ENCODE data around the gene PKLR.

Gene PKLR

GRCh38 chr1:155318082-155318481 is 16.8 kb upstream of the PKLR start:
- Histone ChIP-seq H3K4me3 (ENCODE audit: low read length) (no peak overlapping the region), H4K20me1 (ENCODE audit: insufficient read depth, low read length) (no peaks in the 10 kb centered on the region), H3K9me2 (replicated peaks; ENCODE audit: insufficient read depth, low read length) (no peaks in the 10 kb centered on the region), H3K9ac (ENCODE audit: low read length) (no peak overlapping the region), H3K27ac (ENCODE audit: low read length) (no peak overlapping the region), H3K4me1 (ENCODE audit: low read length) (no peaks in the 10 kb centered on the region), H3K9me3 (replicated peaks; ENCODE audit: insufficient read depth, low read length) (no peaks in the 10 kb centered on the region), H2AFZ (ENCODE audit: low read length) (no peak overlapping the region), H3K4me2 (ENCODE audit: low read depth, low read length) (no peak overlapping the region), H3F3A (ENCODE audit: insufficient read depth, low read length) (peaks cover 33% of the 10 kb centered on the region), H3K27me3 (replicated peaks; ENCODE audit: insufficient read depth, low read length) (no peaks in the 10 kb centered on the region), H3K79me2 (ENCODE audit: low read length) (peaks cover 4% of the 10 kb centered on the region), H3K36me3 (replicated peaks; ENCODE audit: insufficient read depth, low read length) (peaks cover 7% of the 10 kb centered on the region)
- TF ChIP-seq EZH2phosphoT487 (IDR thresholded peaks at IDR 0.05; ENCODE audit: low read length), result no peak
- no peak for TF ChIP-seq EZH2 (optimal IDR thresholded peaks at IDR 0.05; ENCODE audit: low read depth, low read length)
- no peak for TF ChIP-seq CTCF (IDR thresholded peaks at IDR 0.05; ENCODE audit: low read length)
- no peak for DNase-seq

- Histone ChIP-seq H3F3A (ENCODE audit: insufficient read depth, low read length) (peaks cover 28% of the 10 kb centered on the region), H2AFZ (ENCODE audit: low read length) (no peak overlapping the region), H4K20me1 (ENCODE audit: insufficient read depth, low read length) (no peaks in the 10 kb centered on the region), H3K9me3 (replicated peaks; ENCODE audit: insufficient read depth, low read length) (no peaks in the 10 kb centered on the region), H3K27me3 (replicated peaks; ENCODE audit: insufficient read depth, low read length) (no peaks in the 10 kb centered on the region), H3K27ac (ENCODE audit: low read length) (no peak overlapping the region), H3K9ac (ENCODE audit: low read length) (no peak overlapping the region), H3K4me1 (ENCODE audit: low read length) (no peaks in the 10 kb centered on the region), H3K36me3 (replicated peaks; ENCODE audit: insufficient read depth, low read length) (peaks cover 7% of the 10 kb centered on the region), H3K9me2 (replicated peaks; ENCODE audit: insufficient read depth, low read length) (no peaks in the 10 kb centered on the region), H3K4me2 (ENCODE audit: low read depth, low read length) (no peak overlapping the region), H3K79me2 (ENCODE audit: low read length) (peaks cover 14% of the 10 kb centered on the region), H3K4me3 (ENCODE audit: low read length) (no peak overlapping the region)
- TF ChIP-seq CTCF (IDR thresholded peaks at IDR 0.05; ENCODE audit: low read length) (no peak), EZH2 (optimal IDR thresholded peaks at IDR 0.05; ENCODE audit: low read depth, low read length) (no peak), EZH2phosphoT487 (IDR thresholded peaks at IDR 0.05; ENCODE audit: low read length) (no peak)
- DNase-seq, result no peak
Measured at GRCh38 chr1:155316922-155317321, 15.7 kb upstream of the PKLR start.

- no peak overlapping the region for H3K27ac ChIP-seq (ENCODE audit: low read length)
- H3K27me3 ChIP-seq (replicated peaks; ENCODE audit: insufficient read depth, low read length), result no peaks in the 10 kb centered on the region
- H3K9me3 ChIP-seq (replicated peaks; ENCODE audit: insufficient read depth, low read length), result no peaks in the 10 kb centered on the region
- H3K79me2 ChIP-seq (ENCODE audit: low read length), result peaks cover 45% of the 10 kb centered on the region
- H3K36me3 ChIP-seq (replicated peaks; ENCODE audit: insufficient read depth, low read length), result peaks cover 3% of the 10 kb centered on the region
- H2AFZ ChIP-seq (ENCODE audit: low read length), result no peak overlapping the region
- no peaks in the 10 kb centered on the region for H3K9me2 ChIP-seq (replicated peaks; ENCODE audit: insufficient read depth, low read length)
- no peak for TF ChIP-seq EZH2 (optimal IDR thresholded peaks at IDR 0.05; ENCODE audit: low read depth, low read length)
- no peak for TF ChIP-seq CTCF (IDR thresholded peaks at IDR 0.05; ENCODE audit: low read length)
- TF ChIP-seq EZH2phosphoT487 (IDR thresholded peaks at IDR 0.05; ENCODE audit: low read length), result no peak
- peaks cover 3% of the 10 kb centered on the region; the same call in 1 of the 2 replicates for H3K4me1 ChIP-seq (ENCODE audit: low read length)
- no peaks in the 10 kb centered on the region for H4K20me1 ChIP-seq (ENCODE audit: insufficient read depth, low read length)
- no peak for DNase-seq
- no peak overlapping the region for H3K4me2 ChIP-seq (ENCODE audit: low read depth, low read length)
- no peak overlapping the region for H3K4me3 ChIP-seq (ENCODE audit: low read length)
- H3K9ac ChIP-seq (ENCODE audit: low read length), result no peak overlapping the region
- peaks cover 10% of the 10 kb centered on the region for H3F3A ChIP-seq (ENCODE audit: insufficient read depth, low read length)
Measured at GRCh38 chr1:155313261-155313660, 12.0 kb upstream of the PKLR start.

Data from MM.1S (cell line).